Stimulated activated CD4-positive, alpha-beta T cell treated with anti-CD3 and anti-CD28 coated beads, Interleukin-15, amount 100 ng/mL, for 24 hours (primary cell): ENCODE results near the gene SH3RF1.
"Not testable (repeated sequence)": the region's sequence is repeated elsewhere in the genome, so short reads cannot be mapped to it uniquely, and the experiment has no call there.

ENCODE experiments used
- DNase-seq: peaks from one replicate; pipeline ENCODE4 v3.0.0-alpha.2; 2020

SH3RF1 gene

GRCh38 chr4:169222761-169223160 is 48.0 kb downstream of the SH3RF1 start:
- DNase-seq, result no peak

- no peak for DNase-seq
Observed at GRCh38 chr4:169221662-169222061, 49.1 kb downstream of the SH3RF1 start.

- no peak for DNase-seq
Observed at GRCh38 chr4:169220854-169221411, 49.8 kb downstream of the SH3RF1 start.

GRCh38 chr4:169220447-169220846 is 50.3 kb downstream of the SH3RF1 start:
- no peak for DNase-seq

- no peak for DNase-seq
Observed at GRCh38 chr4:169219440-169219839, 51.3 kb downstream of the SH3RF1 start.

GRCh38 chr4:169215656-169216055 is 55.1 kb downstream of the SH3RF1 start:
- DNase-seq, result no peak

- DNase-seq, result no peak
Observed at GRCh38 chr4:169212981-169213380, 57.8 kb downstream of the SH3RF1 start.

- no peak for DNase-seq
Observed at GRCh38 chr4:169210504-169211118, 60.1 kb downstream of the SH3RF1 start.

GRCh38 chr4:169209388-169209883 is 61.3 kb downstream of the SH3RF1 start:
- DNase-seq, result no peak

- DNase-seq, result no peak
Observed at GRCh38 chr4:169208516-169208915, 62.2 kb downstream of the SH3RF1 start.

- no peak for DNase-seq
Observed at GRCh38 chr4:169208090-169208455, 62.7 kb downstream of the SH3RF1 start.

GRCh38 chr4:169207436-169208089 is 63.2 kb downstream of the SH3RF1 start:
- DNase-seq, result no peak

GRCh38 chr4:169205744-169206080 is 65.0 kb downstream of the SH3RF1 start:
- no peak for DNase-seq

- DNase-seq, result no peak
Observed at GRCh38 chr4:169205075-169205743, 65.5 kb downstream of the SH3RF1 start.

- DNase-seq, result no peak
Observed at GRCh38 chr4:169203891-169204290, 66.9 kb downstream of the SH3RF1 start.

GRCh38 chr4:169203278-169203677 is 67.5 kb downstream of the SH3RF1 start:
- DNase-seq, result not testable (repeated sequence)

GRCh38 chr4:169202878-169203277 is 67.9 kb downstream of the SH3RF1 start:
- no peak for DNase-seq

- no peak for DNase-seq
Observed at GRCh38 chr4:169202145-169202699, 68.5 kb downstream of the SH3RF1 start.

GRCh38 chr4:169201222-169202144 is 69.3 kb downstream of the SH3RF1 start:
- no peak for DNase-seq

GRCh38 chr4:169200361-169201030 is 70.3 kb downstream of the SH3RF1 start:
- no peak for DNase-seq

- DNase-seq, result no peak
Observed at GRCh38 chr4:169199184-169199583, 71.6 kb downstream of the SH3RF1 start.

- DNase-seq, result no peak
Observed at GRCh38 chr4:169198167-169198566, 72.6 kb downstream of the SH3RF1 start.
